Measurements from ENCODE around the gene BCAS1.

Gene BCAS1, protein sequence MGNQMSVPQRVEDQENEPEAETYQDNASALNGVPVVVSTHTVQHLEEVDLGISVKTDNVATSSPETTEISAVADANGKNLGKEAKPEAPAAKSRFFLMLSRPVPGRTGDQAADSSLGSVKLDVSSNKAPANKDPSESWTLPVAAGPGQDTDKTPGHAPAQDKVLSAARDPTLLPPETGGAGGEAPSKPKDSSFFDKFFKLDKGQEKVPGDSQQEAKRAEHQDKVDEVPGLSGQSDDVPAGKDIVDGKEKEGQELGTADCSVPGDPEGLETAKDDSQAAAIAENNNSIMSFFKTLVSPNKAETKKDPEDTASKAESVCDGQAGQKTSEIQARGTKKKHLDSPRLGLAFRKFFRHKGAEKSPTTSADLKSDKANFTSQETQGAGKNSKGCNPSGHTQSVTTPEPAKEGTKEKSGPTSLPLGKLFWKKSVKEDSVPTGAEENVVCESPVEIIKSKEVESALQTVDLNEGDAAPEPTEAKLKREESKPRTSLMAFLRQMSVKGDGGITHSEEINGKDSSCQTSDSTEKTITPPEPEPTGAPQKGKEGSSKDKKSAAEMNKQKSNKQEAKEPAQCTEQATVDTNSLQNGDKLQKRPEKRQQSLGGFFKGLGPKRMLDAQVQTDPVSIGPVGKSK

DNA sequence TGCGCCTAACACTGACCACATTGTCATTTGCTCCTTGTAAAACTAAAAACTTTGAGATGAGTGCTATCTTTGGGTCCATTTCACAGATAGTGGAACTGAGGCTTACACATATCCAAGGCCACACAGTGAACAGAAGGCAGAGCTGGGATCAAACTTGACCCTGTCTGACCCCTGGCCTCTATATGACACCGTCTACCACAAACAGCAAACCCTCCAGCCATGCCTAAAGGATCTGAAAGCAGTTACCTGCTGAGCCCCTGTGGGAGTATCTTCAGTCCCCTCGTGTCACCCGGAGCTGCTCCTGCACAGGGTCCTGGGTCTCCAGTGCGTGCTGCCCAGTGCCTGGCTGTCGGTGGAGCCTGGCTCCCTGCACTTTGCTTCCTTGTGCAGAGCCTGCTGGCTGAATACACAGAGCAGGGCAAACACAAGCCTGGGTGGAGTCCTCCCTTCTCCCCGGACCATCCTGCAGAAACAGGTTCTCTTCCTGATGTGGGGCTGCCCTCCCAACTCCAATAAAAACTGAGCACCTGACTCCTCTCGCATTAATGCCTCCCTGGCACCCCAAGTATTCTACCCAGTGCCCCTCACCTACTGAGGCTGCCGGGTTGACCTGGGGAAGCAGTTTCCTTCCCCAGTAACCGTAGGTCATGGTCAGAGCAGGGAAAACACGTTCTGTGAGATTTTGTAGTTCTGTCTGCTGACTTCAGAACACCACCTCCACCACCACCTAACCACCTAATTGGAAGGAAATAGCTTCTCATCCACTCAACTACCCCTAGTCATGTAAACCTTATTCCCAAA lies at the start of gene BCAS1:
Gene BCAS1, minus strand, starts transcription at position 408 of the 801 bp plus-strand sequence. CDS start 11,876 bp downstream, outside the sequence.
- H3K9me3 Mint-ChIP-seq = no peaks in the 10 kb centered on the region
- H3K27me3 Mint-ChIP-seq = peaks cover 1% of the 10 kb centered on the region
- H3K36me3 Mint-ChIP-seq = no peaks in the 10 kb centered on the region
- H3K4me3 Mint-ChIP-seq = no peak within 1 kb of the TSS
- no peak within 1 kb of the TSS for H3K27ac Mint-ChIP-seq
- no peaks in the 10 kb centered on the region for H3K4me1 Mint-ChIP-seq

DNA sequence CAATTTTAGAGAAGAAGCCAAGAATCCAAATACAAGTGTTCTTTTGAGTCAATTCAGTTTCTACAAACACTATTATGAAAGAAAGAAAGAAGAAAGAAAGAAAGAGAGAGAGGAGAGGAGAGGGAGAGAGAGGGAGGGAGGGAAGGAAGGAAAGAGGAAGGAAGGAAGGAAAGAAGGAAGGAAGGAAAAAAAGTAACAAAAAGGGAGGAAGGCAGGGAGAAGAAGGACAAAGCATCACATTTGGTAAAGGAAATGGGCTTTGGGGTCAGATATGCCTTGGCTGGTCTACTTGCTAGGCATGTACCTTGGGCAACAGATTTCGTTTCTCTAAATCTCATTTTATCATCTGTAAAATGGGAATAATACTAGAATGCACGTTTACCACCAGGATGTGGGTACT lies 49.4 kb upstream of the BCAS1 start:
- no peak overlapping the region for H3K4me3 Mint-ChIP-seq
- no peaks in the 10 kb centered on the region for H3K4me1 Mint-ChIP-seq
- H3K27ac Mint-ChIP-seq = no peak overlapping the region
- H3K9me3 Mint-ChIP-seq = no peaks in the 10 kb centered on the region
- H3K36me3 Mint-ChIP-seq = no peaks in the 10 kb centered on the region
- no peaks in the 10 kb centered on the region for H3K27me3 Mint-ChIP-seq

GRCh38 chr20:54118220-54119001 lies 48.0 kb upstream of the BCAS1 start:
- Mint-ChIP-seq H3K27me3 (peaks cover 9% of the 10 kb centered on the region), H3K4me1 (no peaks in the 10 kb centered on the region), H3K4me3 (no peak overlapping the region), H3K9me3 (no peaks in the 10 kb centered on the region), H3K36me3 (no peaks in the 10 kb centered on the region), H3K27ac (no peak overlapping the region)

DNA sequence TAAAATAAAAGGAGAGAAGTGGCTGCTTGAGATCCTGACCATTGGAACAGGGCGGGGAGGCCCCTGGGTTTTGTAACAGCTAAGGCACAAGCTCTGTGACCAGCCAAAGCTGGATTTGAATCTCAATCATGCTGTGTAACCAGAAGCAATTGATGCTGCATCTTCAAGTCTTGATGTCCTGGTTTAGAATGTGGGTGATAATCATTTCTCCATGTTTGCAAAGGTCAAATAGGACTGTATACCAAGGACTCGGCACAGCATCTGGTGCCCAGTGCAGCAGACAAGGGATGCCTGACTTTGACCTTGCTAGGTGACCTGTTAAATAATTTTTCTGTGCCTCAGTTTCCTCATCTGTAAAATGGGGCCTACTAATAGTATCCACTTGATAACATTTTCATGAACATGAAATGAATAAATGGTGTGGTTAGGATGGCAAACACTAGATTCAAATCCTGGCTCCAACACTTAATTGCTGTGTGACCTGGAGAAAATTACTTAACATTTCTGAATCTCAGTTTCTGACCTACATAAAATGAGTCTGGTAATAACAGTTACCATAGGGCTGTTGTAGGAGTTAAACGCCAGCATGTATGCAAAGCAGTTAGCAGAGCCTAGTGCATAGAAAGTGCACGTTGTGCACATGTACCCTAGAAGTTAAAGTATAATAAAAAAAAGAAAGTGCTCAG lies 46.3 kb upstream of the BCAS1 start:
- Mint-ChIP-seq H3K27me3 (peaks cover 9% of the 10 kb centered on the region), H3K4me3 (no peak overlapping the region), H3K4me1 (no peaks in the 10 kb centered on the region), H3K36me3 (no peaks in the 10 kb centered on the region), H3K9me3 (no peaks in the 10 kb centered on the region), H3K27ac (no peak overlapping the region)

DNA sequence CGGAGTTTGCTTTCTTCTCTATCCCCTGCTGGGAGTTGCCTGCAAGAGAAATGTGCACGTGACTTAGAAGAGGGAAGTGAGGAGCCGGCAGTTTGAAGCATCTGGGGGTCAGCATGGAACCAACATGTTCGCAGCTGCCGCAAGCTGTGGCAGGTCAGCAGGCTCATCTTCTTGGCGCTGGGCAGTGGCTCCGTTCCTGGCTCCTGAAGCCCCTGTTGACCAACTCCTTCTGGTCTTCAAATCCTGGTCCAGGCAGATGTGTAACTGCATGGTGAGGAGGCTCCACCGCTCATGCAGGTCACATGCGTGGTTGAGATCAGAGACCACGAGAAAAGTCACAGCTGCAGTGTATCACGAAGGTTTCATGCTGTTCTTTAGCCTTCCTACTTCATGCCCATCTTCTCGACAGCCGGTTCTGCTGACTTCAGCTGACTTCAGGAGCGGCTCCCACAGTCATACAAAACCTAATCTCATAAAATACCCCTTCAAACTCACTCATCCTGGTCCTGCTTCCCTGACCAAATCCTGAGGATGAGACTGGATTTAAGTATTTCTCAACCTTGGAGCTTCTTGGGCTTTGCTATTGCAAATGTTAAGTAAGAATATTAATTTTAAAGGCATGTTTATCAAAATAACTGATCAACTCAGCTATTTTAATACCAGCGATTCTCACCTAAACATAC lies 44.9 kb upstream of the BCAS1 start:
- Mint-ChIP-seq H3K9me3 (no peaks in the 10 kb centered on the region), H3K4me3 (no peak overlapping the region), H3K27ac (no peak overlapping the region), H3K4me1 (no peaks in the 10 kb centered on the region), H3K27me3 (peaks cover 9% of the 10 kb centered on the region), H3K36me3 (no peaks in the 10 kb centered on the region)

GRCh38 chr20:54114109-54114508 lies 43.7 kb upstream of the BCAS1 start:
- Mint-ChIP-seq H3K36me3 (no peaks in the 10 kb centered on the region), H3K4me3 (no peak overlapping the region), H3K27me3 (peaks cover 9% of the 10 kb centered on the region), H3K27ac (no peak overlapping the region), H3K4me1 (no peaks in the 10 kb centered on the region), H3K9me3 (no peaks in the 10 kb centered on the region)

DNA sequence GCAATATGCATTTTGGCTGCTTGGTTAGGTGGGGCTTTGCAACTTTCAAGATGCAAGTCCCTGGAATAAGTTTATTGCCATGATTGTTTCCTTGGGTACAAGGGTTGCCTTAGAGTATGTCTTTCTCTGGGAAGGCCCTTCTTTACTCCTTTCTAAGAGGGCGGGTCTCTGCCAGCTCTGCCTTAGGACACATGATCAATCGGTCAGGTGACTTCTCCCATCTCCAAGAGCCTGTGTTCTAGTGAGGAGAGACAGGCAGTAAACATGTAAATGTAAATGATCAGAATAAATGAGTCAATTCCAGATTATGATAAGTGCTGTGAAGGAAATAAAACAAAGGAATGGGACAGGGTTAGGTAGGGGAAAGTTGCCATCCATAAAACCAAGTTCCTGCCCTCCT lies 43.2 kb upstream of the BCAS1 start:
- Mint-ChIP-seq H3K9me3 (no peaks in the 10 kb centered on the region), H3K27me3 (peaks cover 9% of the 10 kb centered on the region), H3K4me1 (no peaks in the 10 kb centered on the region), H3K27ac (no peak overlapping the region), H3K4me3 (no peak overlapping the region), H3K36me3 (no peaks in the 10 kb centered on the region)

DNA sequence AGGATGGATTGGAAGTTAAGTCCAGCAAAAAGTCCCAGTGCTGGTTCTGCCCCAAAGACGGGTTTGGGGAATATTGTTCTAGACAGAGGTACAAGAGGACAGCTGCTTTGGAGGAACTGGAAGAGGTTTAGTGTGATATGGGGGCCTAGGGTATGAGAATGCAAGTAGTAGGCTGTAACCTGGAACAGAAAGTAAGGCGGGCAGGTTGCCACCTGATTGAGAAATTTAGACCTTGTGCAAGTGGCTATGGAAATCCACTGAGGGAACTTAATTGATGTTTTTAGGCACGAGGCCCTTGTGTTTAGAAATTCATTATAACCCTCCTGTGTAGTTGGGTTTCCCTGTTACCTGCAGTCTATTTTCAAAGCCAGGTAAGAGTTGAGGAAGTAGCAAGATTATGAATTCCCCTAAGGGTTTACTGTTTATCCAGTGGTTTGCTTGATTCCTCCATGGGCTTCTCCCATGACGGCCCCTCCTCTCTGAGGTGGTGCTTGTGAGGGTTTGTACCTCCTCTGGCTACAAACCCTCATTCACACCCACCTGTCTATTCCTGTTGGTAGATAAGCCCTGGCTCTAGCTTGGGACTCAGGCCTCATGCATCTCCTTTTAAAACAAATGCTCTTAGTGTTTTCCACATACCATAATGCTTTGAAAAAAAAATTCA lies 42.0 kb upstream of the BCAS1 start:
- H3K4me3 Mint-ChIP-seq = no peak overlapping the region
- H3K27ac Mint-ChIP-seq = no peak overlapping the region
- no peaks in the 10 kb centered on the region for H3K9me3 Mint-ChIP-seq
- H3K36me3 Mint-ChIP-seq = no peaks in the 10 kb centered on the region
- no peaks in the 10 kb centered on the region for H3K4me1 Mint-ChIP-seq
- peaks cover 9% of the 10 kb centered on the region for H3K27me3 Mint-ChIP-seq

DNA sequence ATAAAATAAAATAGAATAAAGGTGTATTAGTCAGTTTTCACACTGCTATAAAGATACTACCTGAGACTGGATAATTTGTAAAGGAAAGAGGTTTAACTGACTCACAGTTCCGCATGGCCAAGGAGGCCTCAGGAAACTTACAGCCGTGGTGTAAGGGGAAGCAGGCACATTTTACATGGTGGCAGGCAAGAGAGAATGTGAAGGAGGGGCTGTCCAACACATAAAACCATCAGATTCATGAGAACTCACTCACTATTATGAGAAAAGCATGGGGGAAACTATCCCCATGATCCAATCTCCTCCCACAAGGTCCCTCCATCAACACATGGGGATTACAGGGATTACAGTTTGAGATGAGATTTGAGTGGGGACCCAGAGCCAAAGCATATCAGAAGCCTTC lies 41.1 kb upstream of the BCAS1 start:
- Mint-ChIP-seq H3K9me3 (no peaks in the 10 kb centered on the region), H3K36me3 (no peaks in the 10 kb centered on the region), H3K4me3 (no peak overlapping the region), H3K4me1 (no peaks in the 10 kb centered on the region), H3K27ac (no peak overlapping the region), H3K27me3 (peaks cover 9% of the 10 kb centered on the region)

DNA sequence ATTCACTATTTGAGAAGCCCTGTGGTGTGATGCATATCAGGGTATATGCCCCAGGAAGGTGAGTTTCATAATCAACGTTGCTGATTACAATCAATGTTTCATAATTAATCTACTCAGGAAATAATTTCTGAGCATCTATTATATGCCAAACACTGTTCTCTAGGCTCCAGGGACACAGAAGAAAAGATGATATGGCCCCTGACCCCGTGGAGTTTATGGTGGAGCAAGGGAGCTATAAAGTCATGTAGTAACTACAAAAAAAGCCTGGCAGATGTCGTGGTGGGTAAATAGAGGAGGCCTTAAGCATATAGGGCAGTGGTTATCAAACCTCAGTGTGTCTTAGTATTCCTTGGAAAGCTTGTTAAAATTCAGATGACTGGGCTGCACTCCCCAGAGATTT lies 40.1 kb upstream of the BCAS1 start:
- H3K9me3 Mint-ChIP-seq = no peaks in the 10 kb centered on the region
- H3K27me3 Mint-ChIP-seq = peaks cover 9% of the 10 kb centered on the region
- no peaks in the 10 kb centered on the region for H3K4me1 Mint-ChIP-seq
- H3K36me3 Mint-ChIP-seq = no peaks in the 10 kb centered on the region
- H3K4me3 Mint-ChIP-seq = no peak overlapping the region
- no peak overlapping the region for H3K27ac Mint-ChIP-seq

DNA sequence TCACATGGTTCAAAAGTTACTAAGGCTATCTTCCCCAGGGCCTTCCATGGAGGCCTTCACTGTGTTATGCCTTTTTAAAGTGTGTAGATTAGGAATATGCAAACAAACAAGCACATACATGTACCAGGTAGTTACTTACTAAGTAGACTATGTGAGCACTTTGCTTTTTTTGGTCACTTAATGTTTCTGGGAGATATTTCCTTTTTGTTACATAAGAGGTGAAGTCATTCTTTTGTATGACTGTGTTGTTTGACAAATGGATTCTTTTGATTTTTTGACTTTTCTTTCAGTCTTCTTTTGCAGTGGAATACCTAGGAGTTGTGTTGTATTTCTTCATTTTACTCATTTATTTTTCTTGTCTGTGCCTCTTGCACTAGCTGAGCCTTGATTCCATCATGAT lies 39.6 kb upstream of the BCAS1 start:
- Mint-ChIP-seq H3K4me1 (no peaks in the 10 kb centered on the region), H3K4me3 (no peak overlapping the region), H3K27me3 (peaks cover 9% of the 10 kb centered on the region)

DNA sequence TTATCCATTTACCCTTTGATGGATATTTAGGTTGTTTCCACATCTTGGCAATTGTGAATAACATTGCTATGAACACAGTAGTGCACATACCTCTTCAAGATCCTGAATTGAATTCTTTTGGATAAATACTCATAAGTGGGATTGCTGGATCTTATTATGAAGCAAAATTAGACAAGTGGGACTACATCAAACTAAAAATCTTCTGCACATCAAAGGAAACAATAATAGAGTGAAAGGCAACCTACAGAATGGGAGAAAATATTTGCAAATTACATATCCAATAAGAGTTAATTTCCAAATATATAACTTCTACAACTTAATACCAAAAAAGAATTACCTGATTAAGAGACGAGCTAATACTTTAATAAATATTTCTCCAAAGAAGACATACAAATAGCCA lies 38.4 kb upstream of the BCAS1 start:
- Mint-ChIP-seq H3K4me1 (no peaks in the 10 kb centered on the region), H3K9me3 (no peaks in the 10 kb centered on the region), H3K27ac (no peak overlapping the region), H3K4me3 (no peak overlapping the region), H3K36me3 (no peaks in the 10 kb centered on the region), H3K27me3 (peaks cover 4% of the 10 kb centered on the region)

More for the DNA sequence above, 39.6 kb upstream of the BCAS1 start:
- no peaks in the 10 kb centered on the region for H3K36me3 Mint-ChIP-seq
- H3K27ac Mint-ChIP-seq = no peak overlapping the region
- no peaks in the 10 kb centered on the region for H3K9me3 Mint-ChIP-seq

GRCh38 chr20:54108326-54108642 lies 37.9 kb upstream of the BCAS1 start:
- Mint-ChIP-seq H3K36me3 (no peaks in the 10 kb centered on the region), H3K9me3 (no peaks in the 10 kb centered on the region), H3K27ac (no peak overlapping the region), H3K4me1 (no peaks in the 10 kb centered on the region), H3K27me3 (no peaks in the 10 kb centered on the region), H3K4me3 (no peak overlapping the region)

- Mint-ChIP-seq H3K9me3 (no peaks in the 10 kb centered on the region), H3K27ac (no peak overlapping the region), H3K36me3 (no peaks in the 10 kb centered on the region), H3K4me1 (no peaks in the 10 kb centered on the region), H3K4me3 (no peak overlapping the region), H3K27me3 (no peaks in the 10 kb centered on the region)
Measured at GRCh38 chr20:54107600-54108325, 37.4 kb upstream of the BCAS1 start.
